Activated CD4-positive, alpha-beta T cell treated with anti-CD3 and anti-CD28 coated beads, Interleukin-2, amount 50 U/mL, for 1 hour (primary cell): ENCODE measurements around the gene GALNT8.

Experiments
- DNase-seq: peaks from one replicate; pipeline ENCODE4 v3.0.0-alpha.2; 2020

Gene GALNT8

GRCh38 chr12:4800555-4800954 is 80.4 kb downstream of the GALNT8 start:
- no peak for DNase-seq

- DNase-seq: no peak
Measured at GRCh38 chr12:4802841-4803240, 82.6 kb downstream of the GALNT8 start.

- no peak for DNase-seq
Measured at GRCh38 chr12:4806439-4807115, 86.4 kb downstream of the GALNT8 start.

- DNase-seq: no peak
Measured at GRCh38 chr12:4807116-4807783, 87.0 kb downstream of the GALNT8 start.

GRCh38 chr12:4807813-4808212 is 87.6 kb downstream of the GALNT8 start:
- no peak for DNase-seq

- no peak for DNase-seq
Measured at GRCh38 chr12:4809013-4809448, 88.8 kb downstream of the GALNT8 start.

GRCh38 chr12:4809449-4810218 is 89.4 kb downstream of the GALNT8 start:
- DNase-seq: no peak

- no peak for DNase-seq
Measured at GRCh38 chr12:4810219-4810671, 90.0 kb downstream of the GALNT8 start.

GRCh38 chr12:4812624-4813327 is 92.6 kb downstream of the GALNT8 start:
- DNase-seq: no peak

- DNase-seq: no peak
Measured at GRCh38 chr12:4813741-4814140, 93.5 kb downstream of the GALNT8 start.

GRCh38 chr12:4814485-4814884 is 94.3 kb downstream of the GALNT8 start:
- DNase-seq: no peak

- no peak for DNase-seq
Measured at GRCh38 chr12:4816744-4817525, 96.7 kb downstream of the GALNT8 start.

GRCh38 chr12:4817880-4818279 is 97.7 kb downstream of the GALNT8 start:
- no peak for DNase-seq

GRCh38 chr12:4819654-4820053 is 99.5 kb downstream of the GALNT8 start:
- no peak for DNase-seq

- DNase-seq: no peak
Measured at GRCh38 chr12:4820971-4821370, 100.8 kb downstream of the GALNT8 start.
